ENCODE measurements around the gene SORCS2.

- TF ChIP-seq POLR2A (IDR thresholded peaks at IDR 0.05): no peak
- TF ChIP-seq CTCF (IDR thresholded peaks at IDR 0.05): no peak
Measured at GRCh38 chr4:7771541-7772507, 579.5 kb downstream of the SORCS2 start.
